SH-SY5Y (cell line): ENCODE data around the gene UCHL3.

Experiments used
- GATA2 ChIP-seq: IDR thresholded peaks from 2 replicates; pipeline ENCODE4 v1.6.1; 2011; ENCODE audit warnings: mild to moderate bottlenecking, low read depth, low read length
- GATA3 ChIP-seq: IDR thresholded peaks from 2 replicates; pipeline ENCODE4 v1.6.1; 2011; ENCODE audit warnings: low read depth, mild to moderate bottlenecking, low read length, moderate library complexity

DNA sequence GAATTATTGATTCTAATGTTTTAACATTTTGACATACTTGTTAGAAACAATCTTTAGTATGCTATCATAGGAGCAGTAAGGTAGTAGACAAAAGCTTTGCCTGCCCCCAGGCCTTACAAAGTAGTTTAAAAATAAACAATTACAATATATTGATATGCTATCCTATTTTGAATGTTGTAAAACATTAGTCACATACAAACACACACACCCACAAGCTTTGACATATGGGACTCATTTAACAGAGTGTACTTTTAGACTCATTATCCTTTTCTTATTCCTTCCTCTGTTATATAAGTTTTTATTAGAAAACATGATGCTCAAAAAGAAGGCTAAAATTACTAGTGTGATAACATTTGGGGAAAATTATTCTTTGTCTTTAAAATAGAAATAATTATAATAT, 33.5 kb downstream of the UCHL3 start:
- no peak for TF ChIP-seq GATA3
- no peak for TF ChIP-seq GATA2
